Measurements from ENCODE around the gene RPL23.

DNA sequence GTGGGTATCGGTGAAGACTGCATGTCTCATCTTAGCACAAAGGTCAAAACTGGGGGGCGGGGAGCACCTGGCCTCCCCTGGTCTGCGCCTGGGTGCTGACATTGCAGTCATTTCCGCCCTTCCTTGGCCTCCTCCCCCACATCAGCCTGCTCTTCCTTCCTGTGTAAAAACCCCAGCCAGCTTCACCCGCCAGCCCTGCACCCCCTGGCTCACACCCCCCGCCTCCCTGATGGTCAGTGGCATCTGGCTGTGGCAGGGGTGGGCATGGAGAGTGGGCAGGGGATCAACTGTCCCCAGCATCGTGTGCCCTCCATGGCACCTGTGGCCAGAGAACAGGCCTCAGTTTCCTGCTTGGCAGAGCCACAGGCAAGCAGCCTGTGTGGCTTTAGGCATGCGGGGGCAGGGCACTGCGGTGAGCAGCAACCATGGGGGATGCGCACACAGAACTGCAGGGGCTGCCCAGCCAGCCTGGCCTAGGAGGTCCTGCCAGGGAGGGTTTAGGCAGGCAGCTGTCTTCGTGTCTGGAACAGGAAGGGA lies 45.4 kb upstream of the RPL23 start:
- TF ChIP-seq CTCF (IDR thresholded peaks at IDR 0.05) (no peak), POLR2A (IDR thresholded peaks at IDR 0.05) (no peak)
